GM23338 (cell line): ENCODE data around the gene CNNM1. TPM values are rescaled to one million over a fixed set of nuclear protein-coding genes. Genes with fewer than 3 reads are reported as not detected.

Experiments
- ATAC-seq: fragments of 200-7000 bp; cut with Tn5 transposase; 3 replicates; pipeline ENCODE4 v1.9.1; 2020
- DNase-seq: peaks from one replicate; pipeline ENCODE4 v3.0.0-alpha.2; 2015; ENCODE audit warnings: low spot score
- H2AFZ ChIP-seq: fragments of 200-600 bp; sonication (generic); 2 replicates; pipeline ENCODE4 v1.8.0; 2016; ENCODE audit warnings: antibody characterized with exemption, mild to moderate bottlenecking, moderate library complexity
- H3F3A ChIP-seq: fragments of 200-600 bp; sonication (generic); replicated peaks from 2 replicates; pipeline ENCODE4 v1.8.0; 2017; ENCODE audit warnings: antibody characterized with exemption, mixed run types, low read depth
- H3K27ac ChIP-seq: fragments of 200-600 bp; sonication (generic); 2 replicates; pipeline ENCODE4 v1.6.1; 2016; ENCODE audit warnings: low read depth
- H3K27me3 ChIP-seq: fragments of 200-600 bp; sonication (generic); 2 replicates; pipeline ENCODE4 v1.8.0; 2016; ENCODE audit warnings: mild to moderate bottlenecking, mixed run types, moderate library complexity; ENCODE audit not compliant: insufficient read depth
- H3K36me3 ChIP-seq: fragments of 200-600 bp; sonication (generic); 2 replicates; pipeline ENCODE4 v1.8.0; 2016; ENCODE audit warnings: mild to moderate bottlenecking; ENCODE audit not compliant: insufficient read depth
- H3K4me1 ChIP-seq: fragments of 200-600 bp; sonication (generic); 2 replicates; pipeline ENCODE4 v1.8.0; 2016; ENCODE audit warnings: mild to moderate bottlenecking, moderate library complexity; ENCODE audit not compliant: insufficient read depth
- H3K4me2 ChIP-seq: fragments of 200-600 bp; sonication (generic); 2 replicates; pipeline ENCODE4 v1.7.1; 2017; ENCODE audit warnings: mixed run types
- H3K4me3 ChIP-seq: fragments of 200-600 bp; sonication (generic); 2 replicates; pipeline ENCODE4 v1.6.1; 2016; ENCODE audit warnings: mixed run types
- H3K79me2 ChIP-seq: fragments of 200-600 bp; sonication (generic); replicated peaks from 2 replicates; pipeline ENCODE4 v1.8.0; 2017; ENCODE audit warnings: mild to moderate bottlenecking; ENCODE audit not compliant: insufficient read depth
- H3K9me2 ChIP-seq: fragments of 200-600 bp; sonication (generic); 2 replicates; pipeline ENCODE4 v1.8.0; 2017; ENCODE audit not compliant: insufficient read depth
- H4K20me1 ChIP-seq: fragments of 200-600 bp; sonication (generic); replicated peaks from 2 replicates; pipeline ENCODE4 v1.8.0; 2017; ENCODE audit warnings: mild to moderate bottlenecking; ENCODE audit not compliant: insufficient read depth
- H3K27ac Mint-ChIP-seq: 2 replicates; pipeline ENCODE4 v1.8.0; 2020; ENCODE audit warnings: inconsistent platforms, mild to moderate bottlenecking, moderate library complexity, mixed read lengths
- H3K27me3 Mint-ChIP-seq: 3 replicates; pipeline ENCODE4 v1.8.0; 2022; ENCODE audit warnings: low read depth, mild to moderate bottlenecking, moderate library complexity, mixed read lengths, inconsistent platforms; ENCODE audit not compliant: insufficient read depth, poor library complexity
- H3K36me3 Mint-ChIP-seq: 3 replicates; pipeline ENCODE4 v1.8.0; 2021; ENCODE audit warnings: low read depth, mild to moderate bottlenecking, inconsistent platforms, moderate library complexity, mixed read lengths
- H3K4me1 Mint-ChIP-seq: 3 replicates; pipeline ENCODE4 v1.8.0; 2020; ENCODE audit warnings: mild to moderate bottlenecking, inconsistent platforms, mixed read lengths
- H3K4me3 Mint-ChIP-seq: 3 replicates; pipeline ENCODE4 v1.8.0; 2021; ENCODE audit warnings: moderate library complexity, mild to moderate bottlenecking, inconsistent platforms, mixed read lengths
- H3K9me3 Mint-ChIP-seq: 3 replicates; pipeline ENCODE4 v1.8.0; 2020; ENCODE audit warnings: moderate library complexity, mild to moderate bottlenecking, inconsistent platforms, mixed read lengths
- CREB1 ChIP-seq: fragments of 250-450 bp; sonication (Bioruptor Pico); IDR thresholded peaks from 2 replicates; pipeline ENCODE4 v1.5.0; 2020; ENCODE audit warnings: low read depth, mild to moderate bottlenecking, moderate library complexity
- EZH2 ChIP-seq: fragments of 200-600 bp; sonication (generic); IDR thresholded peaks from one replicate; pipeline ENCODE4 v1.8.0; 2017; ENCODE audit warnings: antibody characterized with exemption, mild to moderate bottlenecking, low read depth; ENCODE audit not compliant: unreplicated experiment
- EZH2phosphoT487 ChIP-seq: fragments of 200-600 bp; sonication (generic); IDR thresholded peaks from one replicate; pipeline ENCODE4 v1.8.1; 2018; ENCODE audit warnings: antibody characterized with exemption; ENCODE audit not compliant: unreplicated experiment
- JUNB ChIP-seq: IDR thresholded peaks from one replicate; pipeline ENCODE4 v1.6.1; 2016; ENCODE audit warnings: antibody characterized with exemption; ENCODE audit not compliant: unreplicated experiment
- POLR2AphosphoS5 ChIP-seq: IDR thresholded peaks from 2 replicates; pipeline ENCODE4 v1.6.1; 2016; ENCODE audit warnings: antibody characterized with exemption, low read depth
- polyA plus RNA-seq: library from polyadenylated mRNA; unstranded; fragments of >200 nt; fragmentation: Nextera tagmentation; extraction: Ambion mirVana; gene quantifications from 2 replicates; pipeline ENCODE4 v1.2.1, GENCODE V29; 2016
- total RNA-seq: library from RNA; depleted of rRNA; stranded (reverse); fragments of >200 nt; shearing (Covaris generic); gene quantifications from 2 replicates; pipeline ENCODE4 v1.2.3, GENCODE V29; 2014
- TF ChIP-seq, protein P1 (sequence below): IDR thresholded peaks from one replicate; pipeline ENCODE4 v1.6.1; 2018; ENCODE audit warnings: antibody characterized with exemption; ENCODE audit not compliant: unreplicated experiment
- TF ChIP-seq, protein P2 (sequence below), 2 experiments: fragments of 200-600 bp in 1 of 2; sonication (generic) in 1 of 2; conservative IDR thresholded peaks; 2 replicates each; pipeline versions ENCODE4 v1.5.1 to v1.6.1; 2016 to 2017; ENCODE audit warnings: antibody characterized with exemption in 2 of 2, low read depth in 2 of 2, mild to moderate bottlenecking in 2 of 2, moderate library complexity in 1 of 2

Gene CNNM1
- total and polyA plus RNA-seq, 2 experiments from 2014 or later, result 0.52 to 0.90 TPM

DNA sequence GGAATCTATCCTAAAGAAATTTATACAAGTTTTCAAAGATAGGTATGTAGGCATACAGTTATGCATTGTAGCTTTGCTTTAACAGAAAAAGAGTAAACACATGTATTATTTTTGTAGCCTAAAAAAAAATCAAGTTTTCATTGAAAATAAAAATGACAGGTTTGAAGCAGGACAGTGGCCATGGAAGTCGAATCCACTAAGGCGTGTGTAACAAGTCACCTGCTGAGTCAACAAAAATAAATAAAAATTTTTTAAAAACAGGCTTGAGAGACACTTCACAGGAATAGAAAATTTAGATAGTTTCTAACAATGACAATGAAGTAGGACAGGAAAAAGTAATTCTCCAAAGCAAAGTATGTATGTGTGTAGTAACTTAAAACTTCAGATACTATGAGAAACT, 109.7 kb downstream of the CNNM1 start:
- peaks cover 2% of the 10 kb centered on the region; the same call in 1 of the 3 replicates for H3K4me1 Mint-ChIP-seq
- DNase-seq (no peak), ATAC-seq (no peak)
- H3K79me2 ChIP-seq, result no peaks in the 10 kb centered on the region
- H3K9me2 ChIP-seq, result 0 out of 2 replicates have a peak, but pooled peaks cover 2% of the 10 kb centered on the region
- TF ChIP-seq EZH2phosphoT487, result no peak
- TF ChIP-seq, protein P1, sequence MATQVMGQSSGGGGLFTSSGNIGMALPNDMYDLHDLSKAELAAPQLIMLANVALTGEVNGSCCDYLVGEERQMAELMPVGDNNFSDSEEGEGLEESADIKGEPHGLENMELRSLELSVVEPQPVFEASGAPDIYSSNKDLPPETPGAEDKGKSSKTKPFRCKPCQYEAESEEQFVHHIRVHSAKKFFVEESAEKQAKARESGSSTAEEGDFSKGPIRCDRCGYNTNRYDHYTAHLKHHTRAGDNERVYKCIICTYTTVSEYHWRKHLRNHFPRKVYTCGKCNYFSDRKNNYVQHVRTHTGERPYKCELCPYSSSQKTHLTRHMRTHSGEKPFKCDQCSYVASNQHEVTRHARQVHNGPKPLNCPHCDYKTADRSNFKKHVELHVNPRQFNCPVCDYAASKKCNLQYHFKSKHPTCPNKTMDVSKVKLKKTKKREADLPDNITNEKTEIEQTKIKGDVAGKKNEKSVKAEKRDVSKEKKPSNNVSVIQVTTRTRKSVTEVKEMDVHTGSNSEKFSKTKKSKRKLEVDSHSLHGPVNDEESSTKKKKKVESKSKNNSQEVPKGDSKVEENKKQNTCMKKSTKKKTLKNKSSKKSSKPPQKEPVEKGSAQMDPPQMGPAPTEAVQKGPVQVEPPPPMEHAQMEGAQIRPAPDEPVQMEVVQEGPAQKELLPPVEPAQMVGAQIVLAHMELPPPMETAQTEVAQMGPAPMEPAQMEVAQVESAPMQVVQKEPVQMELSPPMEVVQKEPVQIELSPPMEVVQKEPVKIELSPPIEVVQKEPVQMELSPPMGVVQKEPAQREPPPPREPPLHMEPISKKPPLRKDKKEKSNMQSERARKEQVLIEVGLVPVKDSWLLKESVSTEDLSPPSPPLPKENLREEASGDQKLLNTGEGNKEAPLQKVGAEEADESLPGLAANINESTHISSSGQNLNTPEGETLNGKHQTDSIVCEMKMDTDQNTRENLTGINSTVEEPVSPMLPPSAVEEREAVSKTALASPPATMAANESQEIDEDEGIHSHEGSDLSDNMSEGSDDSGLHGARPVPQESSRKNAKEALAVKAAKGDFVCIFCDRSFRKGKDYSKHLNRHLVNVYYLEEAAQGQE, result no peak
- no peak for TF ChIP-seq POLR2AphosphoS5
- no peak for TF ChIP-seq CREB1
- TF ChIP-seq JUNB, result no peak
- no peak for TF ChIP-seq EZH2
- no peaks in the 10 kb centered on the region for H3K27me3 ChIP-seq
- H3K27ac Mint-ChIP-seq, result no peak overlapping the region
- no peaks in the 10 kb centered on the region for H3K9me3 Mint-ChIP-seq
- H4K20me1 ChIP-seq, result no peaks in the 10 kb centered on the region
- H3K4me3 Mint-ChIP-seq, result no peak overlapping the region
- peaks cover 5% of the 10 kb centered on the region; the same call in 1 of the 2 replicates for H3K4me1 ChIP-seq
- no peaks in the 10 kb centered on the region for H3K36me3 ChIP-seq
- H3K4me3 ChIP-seq, result no peak overlapping the region
- H3K27ac ChIP-seq, result no peak overlapping the region
- no peak overlapping the region for H2AFZ ChIP-seq
- H3K4me2 ChIP-seq, result no peak overlapping the region
- H3K36me3 Mint-ChIP-seq, result no peaks in the 10 kb centered on the region
- H3K27me3 Mint-ChIP-seq, result no peaks in the 10 kb centered on the region
- H3F3A ChIP-seq, result no peaks in the 10 kb centered on the region

DNA sequence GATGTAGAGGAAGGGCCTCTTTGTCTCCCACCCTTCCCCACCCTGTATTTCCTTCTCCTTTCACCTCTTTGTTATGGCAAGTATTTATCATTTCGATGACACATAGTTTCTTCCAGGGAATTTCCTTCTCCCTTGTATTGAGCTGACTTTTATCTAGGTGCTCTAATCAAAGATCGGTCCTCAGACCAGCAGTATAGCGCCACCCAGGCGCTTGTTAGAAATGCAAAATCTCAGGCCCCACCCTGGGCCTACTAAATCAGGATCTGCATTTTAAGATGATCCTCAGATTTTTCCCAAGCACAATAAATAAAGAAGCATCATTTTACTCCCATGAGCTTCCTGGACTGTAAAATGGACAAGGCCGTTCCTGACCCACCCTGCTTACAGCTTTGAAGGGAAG, 113.2 kb downstream of the CNNM1 start:
- Mint-ChIP-seq H3K4me3 (no peak overlapping the region), H3K9me3 (no peaks in the 10 kb centered on the region), H3K4me1 (peaks cover 10% of the 10 kb centered on the region), H3K27me3 (no peaks in the 10 kb centered on the region), H3K36me3 (no peaks in the 10 kb centered on the region), H3K27ac (no peak overlapping the region)
- H3F3A ChIP-seq, result no peaks in the 10 kb centered on the region
- peaks cover 9% of the 10 kb centered on the region; the same call in 1 of the 2 replicates for H3K4me1 ChIP-seq
- H3K4me3 ChIP-seq, result no peak overlapping the region
- no peaks in the 10 kb centered on the region for H4K20me1 ChIP-seq
- H3K4me2 ChIP-seq, result no peak overlapping the region
- H3K27me3 ChIP-seq, result no peaks in the 10 kb centered on the region
- DNase-seq (peak; percentile 53), ATAC-seq (peak; percentile 60; the same call in 2 of the 3 replicates)
- H3K36me3 ChIP-seq, result no peaks in the 10 kb centered on the region
- H3K27ac ChIP-seq, result no peak overlapping the region
- no peaks in the 10 kb centered on the region for H3K79me2 ChIP-seq
- peaks cover 2% of the 10 kb centered on the region; the same call in 1 of the 2 replicates for H3K9me2 ChIP-seq
- H2AFZ ChIP-seq, result no peak overlapping the region
- no peak for TF ChIP-seq CREB1
- no peak for TF ChIP-seq JUNB
- TF ChIP-seq, protein P1, result no peak
- TF ChIP-seq, protein P2, sequence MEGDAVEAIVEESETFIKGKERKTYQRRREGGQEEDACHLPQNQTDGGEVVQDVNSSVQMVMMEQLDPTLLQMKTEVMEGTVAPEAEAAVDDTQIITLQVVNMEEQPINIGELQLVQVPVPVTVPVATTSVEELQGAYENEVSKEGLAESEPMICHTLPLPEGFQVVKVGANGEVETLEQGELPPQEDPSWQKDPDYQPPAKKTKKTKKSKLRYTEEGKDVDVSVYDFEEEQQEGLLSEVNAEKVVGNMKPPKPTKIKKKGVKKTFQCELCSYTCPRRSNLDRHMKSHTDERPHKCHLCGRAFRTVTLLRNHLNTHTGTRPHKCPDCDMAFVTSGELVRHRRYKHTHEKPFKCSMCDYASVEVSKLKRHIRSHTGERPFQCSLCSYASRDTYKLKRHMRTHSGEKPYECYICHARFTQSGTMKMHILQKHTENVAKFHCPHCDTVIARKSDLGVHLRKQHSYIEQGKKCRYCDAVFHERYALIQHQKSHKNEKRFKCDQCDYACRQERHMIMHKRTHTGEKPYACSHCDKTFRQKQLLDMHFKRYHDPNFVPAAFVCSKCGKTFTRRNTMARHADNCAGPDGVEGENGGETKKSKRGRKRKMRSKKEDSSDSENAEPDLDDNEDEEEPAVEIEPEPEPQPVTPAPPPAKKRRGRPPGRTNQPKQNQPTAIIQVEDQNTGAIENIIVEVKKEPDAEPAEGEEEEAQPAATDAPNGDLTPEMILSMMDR (conservative IDR thresholded peaks at IDR 0.05; ENCODE audit: low read depth in 2 of 2), result peak; percentile 51 to 62
